Right hindlimb (tissue), 1 donor: ENCODE measurements around the gene MYO6.

Experiments used
- DNase-seq: peaks from one replicate; pipeline ENCODE4 v3.0.0-alpha.2; 2018

Gene MYO6

DNA sequence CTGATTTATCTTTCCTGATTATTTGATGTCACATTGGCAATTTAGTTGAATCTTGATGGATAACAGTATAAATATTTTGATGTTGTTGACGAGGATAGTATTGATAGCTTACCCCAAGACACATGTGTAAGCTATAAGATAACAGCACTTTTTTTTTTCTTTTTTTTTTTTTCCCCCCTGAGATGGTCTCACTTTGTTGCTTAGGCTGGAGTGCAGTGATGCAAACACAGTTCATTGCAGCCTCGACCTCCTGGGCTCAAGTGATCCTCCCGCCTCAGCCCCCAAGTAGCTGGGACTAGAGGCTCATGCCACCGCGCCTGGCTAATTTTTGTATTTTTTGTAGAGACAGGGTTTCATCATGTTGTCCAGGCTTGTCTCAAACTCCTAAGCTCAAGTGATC, 21.8 kb downstream of the MYO6 start:
- no peak for DNase-seq

DNA sequence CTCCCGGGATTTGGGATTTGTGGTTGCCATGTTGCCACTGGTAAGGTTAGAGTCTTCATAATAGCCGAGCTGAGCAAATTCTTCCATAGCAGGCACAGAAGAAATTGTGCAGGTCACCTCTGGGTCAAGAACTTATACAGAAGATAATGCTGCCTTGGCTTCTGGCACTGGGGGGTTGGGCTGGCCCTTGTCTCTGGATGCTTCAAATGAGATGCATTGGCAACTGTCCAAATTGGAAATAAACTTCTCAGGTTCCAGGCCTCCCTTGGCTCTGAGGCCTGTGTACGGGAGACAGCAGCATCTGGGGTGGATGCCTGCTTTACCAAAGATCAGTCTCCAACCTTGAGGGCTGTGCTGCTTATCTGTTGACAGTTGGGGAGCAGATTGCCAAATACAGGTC, 26.2 kb downstream of the MYO6 start:
- no peak for DNase-seq

DNA sequence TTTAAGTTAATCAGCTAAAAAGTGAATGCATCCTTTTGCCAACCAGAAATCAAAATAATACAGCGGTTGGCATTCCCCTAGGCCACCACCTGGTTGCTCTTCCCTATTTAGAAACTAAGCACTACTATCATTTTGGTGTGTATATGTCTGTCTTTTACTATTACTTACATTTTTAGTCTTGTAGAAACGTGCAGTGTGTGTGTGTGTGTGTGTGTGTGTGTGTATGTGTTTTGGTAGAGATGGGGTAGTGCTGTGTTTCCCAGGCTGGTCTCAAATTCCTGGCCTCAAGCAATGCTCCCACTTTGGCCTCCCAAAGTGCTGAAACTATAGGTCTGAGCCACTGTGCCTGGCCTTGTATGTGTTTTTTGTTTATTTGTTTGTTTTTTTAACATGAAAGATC, 27.4 kb downstream of the MYO6 start:
- DNase-seq: no peak

DNA sequence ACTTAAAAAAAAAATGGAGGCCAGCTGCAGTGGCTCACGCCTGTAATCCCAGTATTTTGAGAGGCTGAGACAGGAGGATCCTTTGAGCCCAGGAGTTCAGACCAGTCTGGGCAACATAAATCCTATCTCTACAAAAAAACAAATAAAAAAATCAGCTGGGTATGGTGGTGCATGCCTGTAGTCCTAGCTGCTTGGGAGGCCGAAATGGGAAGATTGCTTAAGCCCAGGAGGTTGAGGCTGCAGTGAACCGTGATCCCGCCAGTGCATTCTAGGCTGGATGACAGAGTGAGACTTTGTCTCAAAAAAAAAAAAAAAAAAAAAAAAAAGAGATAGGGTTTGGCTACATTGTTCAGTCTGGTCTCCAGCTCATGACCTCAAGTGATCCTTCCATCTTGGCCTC, 29.7 kb downstream of the MYO6 start:
- no peak for DNase-seq

DNA sequence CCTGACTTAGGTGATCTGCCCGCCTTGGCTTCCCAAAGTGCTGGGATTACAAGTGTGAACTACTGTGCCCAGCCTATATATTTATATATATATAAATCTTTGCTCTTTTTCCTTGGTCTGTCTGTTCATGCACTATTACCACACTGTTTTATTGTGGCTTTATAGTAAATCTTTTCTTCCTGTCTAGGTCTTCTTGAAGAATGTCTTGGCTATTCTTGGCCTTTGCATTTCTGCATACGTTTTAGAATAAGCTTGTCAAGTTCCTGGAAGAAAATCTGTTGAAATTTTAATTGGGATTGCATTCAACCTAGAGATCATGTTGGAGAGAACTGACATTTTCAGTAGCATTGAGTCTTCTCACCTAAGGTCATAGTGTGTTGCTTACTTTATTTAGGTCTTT, 37.1 kb downstream of the MYO6 start:
- no peak for DNase-seq

DNA sequence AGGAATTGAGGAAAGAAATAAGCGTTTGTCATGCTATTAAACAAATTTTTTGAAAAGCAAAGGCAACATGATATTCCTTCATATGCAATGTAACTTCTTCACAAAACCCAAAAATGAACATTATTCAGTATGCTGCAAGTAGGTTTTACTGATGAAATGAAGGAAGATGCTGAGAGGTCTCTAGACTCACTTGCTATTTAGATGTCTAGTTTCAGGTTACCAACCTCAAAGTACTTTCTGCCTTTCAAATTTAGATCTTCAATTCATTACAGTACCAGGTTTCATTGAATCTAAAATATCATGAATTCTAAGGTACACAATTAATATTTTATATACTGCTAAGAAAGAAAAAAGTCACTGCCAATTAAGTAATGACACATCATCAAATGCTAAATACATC, 39.9 kb downstream of the MYO6 start:
- DNase-seq: no peak

DNA sequence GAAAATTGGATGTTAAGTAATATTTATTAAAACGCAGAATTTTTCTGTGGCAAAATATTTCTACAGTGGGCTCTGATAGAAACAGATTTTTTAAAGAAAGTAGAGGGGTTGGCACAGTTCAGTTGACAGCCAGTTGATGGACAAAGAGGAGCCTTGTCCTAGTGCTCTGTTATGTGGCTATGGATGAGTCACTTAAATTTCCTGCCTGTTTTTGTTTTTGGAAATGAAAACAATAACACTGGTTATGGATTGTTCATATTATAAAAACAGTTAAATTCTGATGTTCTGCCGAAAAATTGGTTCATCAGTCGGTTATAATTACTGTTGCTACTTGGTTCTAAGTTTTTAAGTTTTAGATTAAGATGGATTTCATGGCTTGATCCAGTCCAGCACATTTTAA, 42.8 kb downstream of the MYO6 start:
- DNase-seq: no peak

DNA sequence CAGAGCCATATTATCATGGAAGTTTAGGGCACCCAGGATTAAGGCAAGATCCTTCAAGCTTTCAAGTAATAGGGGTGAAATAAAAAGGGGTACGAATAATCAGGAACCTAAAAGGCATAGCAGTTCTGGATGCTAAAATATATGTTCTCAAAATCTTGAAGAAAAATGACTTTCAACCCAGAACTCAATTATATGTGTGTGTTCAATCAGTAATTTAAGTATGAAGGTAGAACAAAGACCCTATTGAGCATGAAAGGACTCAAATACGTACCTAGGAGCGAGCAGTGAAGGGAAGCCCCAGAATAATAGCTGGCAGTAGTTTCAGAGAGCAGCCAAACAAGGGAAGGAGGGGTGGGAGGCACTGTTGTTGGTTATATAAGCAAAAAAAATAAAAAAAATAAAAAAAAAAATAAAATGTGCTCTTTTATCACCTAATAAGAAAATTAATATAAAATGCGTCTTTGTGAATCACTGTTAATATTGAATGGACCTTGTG, 45.4 kb downstream of the MYO6 start:
- DNase-seq: no peak

DNA sequence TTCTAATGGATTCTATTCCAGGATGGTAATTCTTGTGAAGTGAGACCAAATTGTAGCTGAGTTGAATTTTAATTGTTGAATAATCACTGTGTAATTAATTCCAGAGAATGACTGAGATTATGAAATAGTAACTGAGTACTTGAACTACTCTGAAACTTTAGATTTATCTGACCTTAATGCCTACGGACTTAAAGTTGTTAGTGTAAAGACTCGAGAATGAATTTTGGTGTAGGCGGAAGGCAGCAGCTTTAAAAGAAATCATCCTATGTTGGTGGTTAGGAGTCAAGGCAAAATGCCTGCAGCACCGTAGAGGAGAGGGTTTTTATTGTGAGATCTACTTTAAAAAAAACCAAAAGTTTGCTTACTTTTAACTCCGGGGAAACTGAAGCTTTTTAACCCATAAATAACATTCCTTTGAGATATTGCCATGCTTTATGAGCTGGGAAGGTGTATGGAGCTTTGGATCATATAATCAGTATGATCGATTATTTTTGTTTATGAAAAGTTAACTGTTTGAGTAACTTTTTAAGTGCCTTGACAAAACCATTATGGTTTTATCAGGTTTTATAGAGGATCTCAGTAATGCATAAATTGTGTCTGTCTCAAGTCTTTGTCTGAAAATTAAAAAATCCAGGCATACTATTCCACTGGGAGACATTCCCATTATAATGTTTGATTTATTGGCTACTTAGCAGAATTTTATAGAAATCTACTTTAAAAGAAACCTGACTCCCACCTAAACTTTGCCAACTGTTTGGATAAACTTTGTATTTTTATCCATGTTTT, 46.1 kb downstream of the MYO6 start:
- DNase-seq: no peak

DNA sequence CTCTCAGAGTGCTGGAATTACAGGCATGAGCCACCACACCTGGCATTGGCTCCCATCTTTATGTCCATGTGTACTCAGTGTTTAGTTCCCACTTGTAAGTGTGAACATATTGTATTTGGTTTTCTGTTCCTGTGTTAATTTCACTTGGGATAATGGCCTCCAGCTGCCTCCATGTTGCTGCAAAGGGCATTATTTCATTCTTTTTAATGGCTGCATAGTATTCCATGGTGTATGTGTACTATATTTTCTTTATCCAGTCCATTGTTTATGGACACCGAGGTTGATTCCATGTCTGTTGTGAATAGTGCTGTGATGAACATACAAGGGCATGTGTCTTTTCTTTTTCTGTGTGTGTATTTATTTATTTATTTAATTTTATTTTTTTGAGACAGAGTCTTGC, 47.7 kb downstream of the MYO6 start:
- no peak for DNase-seq

DNA sequence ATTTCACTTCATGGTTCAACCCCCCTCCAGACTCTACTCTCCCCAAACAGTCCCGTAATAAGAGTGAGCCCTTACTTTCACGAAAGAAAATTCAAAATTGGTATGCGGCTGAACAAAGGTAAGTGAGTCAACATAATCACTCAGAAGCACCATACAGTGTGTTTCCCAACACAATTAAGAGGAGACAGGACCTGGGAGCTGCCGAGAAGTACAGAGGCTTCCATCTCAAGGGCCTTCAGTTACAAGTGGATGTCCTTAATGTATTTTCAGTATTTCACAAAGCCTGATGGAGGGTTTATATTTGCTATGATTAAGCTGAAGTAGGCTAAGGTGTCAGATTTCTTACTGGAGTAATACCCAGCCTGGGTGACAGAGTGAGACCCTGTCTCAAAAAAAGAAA, 51.1 kb downstream of the MYO6 start:
- DNase-seq: no peak

DNA sequence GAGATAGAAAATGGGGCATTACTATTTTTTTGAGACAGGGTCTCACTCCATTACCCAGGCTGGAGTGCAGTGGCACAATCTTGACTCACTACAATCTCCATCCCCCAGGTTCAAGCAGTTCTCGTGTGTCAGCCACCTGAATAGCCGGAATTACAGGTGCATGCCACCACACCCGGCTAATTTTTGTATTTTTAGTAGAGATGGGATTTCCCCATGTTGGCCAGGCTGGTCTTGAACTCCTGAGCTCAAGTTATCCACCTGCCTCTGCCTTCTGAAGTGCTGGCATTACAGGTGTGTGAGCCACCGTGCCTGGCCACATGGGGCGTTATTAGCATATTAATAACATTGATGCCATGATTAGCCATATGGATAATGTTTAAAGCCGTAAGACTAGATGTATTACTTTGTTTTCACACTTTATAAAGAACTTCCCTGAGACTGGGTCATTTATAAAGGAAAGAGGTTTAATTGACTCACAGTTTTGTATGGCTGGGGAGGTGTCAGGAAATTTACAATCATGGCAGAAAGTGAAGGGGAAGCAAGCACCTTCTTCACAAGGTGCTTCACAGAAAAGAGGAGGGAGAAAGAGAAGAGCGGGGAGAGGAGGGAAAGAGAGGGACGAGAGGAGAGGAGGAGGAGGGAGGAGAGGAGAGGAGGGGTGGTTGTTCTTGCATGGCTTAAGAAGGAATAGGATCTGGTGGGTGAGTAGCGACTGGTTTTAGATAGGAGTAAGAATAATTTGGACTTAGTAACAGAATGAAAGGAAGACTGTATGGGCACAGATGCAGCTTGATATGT, 51.9 kb downstream of the MYO6 start:
- no peak for DNase-seq

DNA sequence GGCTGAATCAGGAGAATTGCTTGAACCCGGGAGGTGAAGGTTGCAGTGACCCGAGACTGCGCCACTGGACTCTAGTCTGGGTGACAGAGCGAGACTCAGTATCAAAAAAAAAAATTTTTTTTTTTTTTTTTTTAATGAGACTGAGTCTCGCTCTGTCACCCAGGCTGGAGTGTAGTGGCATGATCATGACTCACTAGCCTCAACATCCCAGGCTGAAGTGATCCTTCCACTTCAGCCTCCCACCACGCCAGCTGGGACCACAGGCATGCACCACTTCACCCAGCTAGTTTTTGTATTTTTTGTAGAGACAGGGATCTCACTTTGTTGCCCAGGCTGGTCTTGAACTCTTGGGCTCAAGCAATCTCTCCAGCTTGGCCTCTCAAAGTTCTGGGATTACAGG, 53.3 kb downstream of the MYO6 start:
- DNase-seq: no peak

DNA sequence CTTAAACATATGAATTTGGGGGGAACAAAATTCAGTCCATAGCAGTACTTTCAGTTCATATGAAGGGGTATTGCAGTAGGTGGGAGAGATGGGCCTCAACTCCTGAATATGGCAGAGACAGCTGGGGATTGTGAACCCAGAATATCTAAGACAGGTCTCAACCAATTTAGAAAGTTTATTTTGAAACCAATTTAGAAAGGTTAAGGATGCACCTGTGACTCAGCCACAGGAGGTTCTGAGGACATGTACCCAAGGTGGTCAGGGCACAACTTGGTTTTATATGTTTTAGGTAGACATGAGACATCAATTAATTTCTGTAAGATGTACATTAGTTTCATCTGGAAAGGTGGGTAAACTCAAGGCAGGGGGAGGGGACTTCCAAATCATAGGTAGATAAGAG, 59.5 kb downstream of the MYO6 start:
- DNase-seq: no peak

DNA sequence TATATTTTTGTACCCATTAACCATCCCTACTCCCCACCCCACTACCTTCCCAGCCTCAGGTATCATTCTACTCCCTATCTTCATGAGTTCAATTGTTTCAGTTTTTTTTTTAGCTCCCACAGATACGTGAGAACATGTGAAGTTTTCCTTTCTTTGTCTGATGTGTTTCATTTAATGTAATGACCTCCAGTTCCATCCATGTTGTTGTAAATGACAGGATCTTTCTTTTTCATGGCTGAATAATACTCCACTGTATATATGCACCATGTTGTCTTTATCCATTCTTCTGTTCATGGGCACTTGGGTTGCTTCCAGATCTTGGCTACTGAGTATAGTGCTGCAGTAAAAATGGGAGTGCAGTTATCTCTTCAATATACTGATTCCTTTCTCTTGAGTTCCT, 63.5 kb downstream of the MYO6 start:
- no peak for DNase-seq

DNA sequence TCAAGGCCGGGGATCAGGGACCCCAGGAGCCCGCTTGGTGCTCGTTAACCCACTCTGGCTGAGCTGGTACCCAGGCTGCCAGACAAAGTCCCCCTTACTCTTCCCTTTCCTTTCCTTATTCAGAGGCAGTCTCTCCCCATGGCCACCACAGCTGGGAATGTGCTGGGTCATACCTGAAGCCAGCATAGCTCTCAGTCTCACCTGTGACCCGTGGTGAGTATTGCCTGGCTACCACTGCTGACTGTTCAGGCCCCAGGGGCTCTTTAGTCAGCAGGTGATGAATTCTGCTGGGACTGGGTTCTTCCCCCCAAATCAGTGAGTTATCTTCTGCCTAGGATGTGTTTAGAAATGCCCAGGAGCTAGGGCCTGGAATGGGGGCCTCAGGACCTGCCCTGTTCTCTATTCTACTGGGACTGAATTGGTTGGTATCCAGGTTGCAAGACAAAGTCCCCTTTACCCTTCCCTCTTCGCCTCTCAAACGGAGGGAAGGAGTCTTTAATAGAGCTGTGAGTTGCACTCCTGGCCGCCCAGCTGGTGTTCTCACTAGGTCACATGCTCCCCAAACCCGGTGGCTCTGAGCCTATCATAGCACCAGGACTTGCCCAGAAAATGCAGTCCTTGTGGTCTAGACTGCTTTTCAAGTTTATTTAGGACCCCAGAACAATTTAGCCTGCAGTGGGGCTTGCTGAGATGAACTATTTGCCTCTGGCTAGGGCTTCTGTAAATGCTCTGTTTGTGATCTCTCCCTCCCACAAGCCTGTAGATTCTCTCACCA, 64.6 kb downstream of the MYO6 start:
- DNase-seq: no peak

DNA sequence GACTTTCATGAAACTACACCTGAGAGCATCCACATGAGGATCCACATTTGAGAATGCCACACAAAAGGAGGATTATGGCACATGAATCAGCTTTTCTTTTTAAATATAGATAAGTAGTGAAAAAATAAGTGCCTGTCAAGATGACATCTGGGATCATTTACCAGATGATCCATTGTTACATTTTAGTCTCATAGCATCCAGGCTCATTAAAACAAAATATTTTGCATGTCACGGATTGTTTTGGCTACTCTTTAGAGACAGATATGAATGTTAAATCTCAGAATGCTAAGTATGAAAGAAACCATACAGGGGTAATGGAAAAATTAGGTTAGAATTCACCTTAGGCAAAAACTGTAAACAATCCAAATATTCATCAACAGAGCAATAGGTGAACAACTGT, 66.7 kb downstream of the MYO6 start:
- DNase-seq: no peak

DNA sequence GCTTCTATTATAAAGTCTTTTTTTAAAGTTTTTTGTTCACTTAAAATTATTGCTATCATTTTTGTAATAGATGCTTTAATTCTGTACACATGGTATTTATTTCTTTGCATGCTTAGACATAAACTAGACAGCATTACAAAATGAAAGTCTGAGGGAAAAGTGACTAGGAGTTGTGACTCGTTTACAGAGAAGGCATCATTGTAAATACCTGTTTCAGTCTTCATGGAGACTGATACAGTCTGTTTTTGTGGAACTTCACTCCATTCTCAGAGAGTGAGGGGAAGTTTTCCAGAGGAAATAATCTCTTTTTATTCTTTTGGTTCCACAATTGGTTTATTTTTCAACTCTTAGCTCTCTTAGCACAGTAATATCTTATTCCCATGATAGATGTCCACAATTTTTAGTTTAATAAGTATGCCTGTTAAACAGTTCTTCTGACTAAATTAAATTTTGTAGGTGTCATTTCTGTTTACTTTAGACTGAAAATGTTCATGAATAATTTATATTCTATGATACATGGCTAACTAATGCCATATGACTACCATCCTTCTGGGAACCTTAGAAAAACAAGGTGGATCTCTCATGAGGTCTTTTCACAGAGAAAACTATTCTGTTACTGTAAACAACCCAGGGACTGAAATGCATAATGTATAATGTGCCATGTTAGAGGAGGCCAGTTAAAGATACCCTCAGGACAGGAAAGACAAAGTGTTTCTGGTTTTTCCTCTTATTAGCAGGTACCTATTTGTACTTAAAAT, 69.2 kb downstream of the MYO6 start:
- DNase-seq: no peak

DNA sequence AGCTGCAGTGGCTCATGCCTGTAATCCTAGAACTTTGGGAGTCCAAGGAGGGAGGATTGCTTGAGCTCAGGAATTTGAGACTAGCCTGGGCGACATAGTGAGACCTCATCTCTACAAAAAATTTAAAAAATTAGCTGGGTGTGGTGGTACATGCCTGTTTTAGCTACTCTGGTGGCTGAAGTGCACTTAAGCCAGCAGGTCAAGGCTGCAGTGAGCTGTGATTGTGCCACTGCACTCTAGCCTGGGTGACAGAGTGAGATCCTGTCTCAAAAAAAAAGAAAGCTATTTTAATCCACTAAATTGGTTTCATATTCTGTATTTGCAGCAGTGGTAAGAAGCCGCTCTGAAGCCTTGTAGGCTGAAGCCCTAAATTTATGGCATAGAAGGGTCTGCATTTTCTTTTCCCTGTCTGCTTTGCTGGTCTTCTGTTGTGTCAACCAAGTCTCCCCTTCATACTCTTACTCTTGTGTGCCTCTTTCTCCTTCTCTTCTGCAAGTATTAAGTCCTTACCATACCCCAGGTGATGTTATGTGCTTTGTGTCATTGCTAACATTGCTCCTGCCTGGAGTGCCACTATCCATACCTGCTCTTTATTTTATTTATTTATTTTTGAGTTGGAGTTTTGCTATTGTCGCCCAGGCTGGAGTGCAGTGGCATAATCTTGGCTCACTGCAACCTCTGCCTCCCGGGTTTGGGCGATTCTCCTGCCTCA, 70.9 kb downstream of the MYO6 start:
- no peak for DNase-seq

DNA sequence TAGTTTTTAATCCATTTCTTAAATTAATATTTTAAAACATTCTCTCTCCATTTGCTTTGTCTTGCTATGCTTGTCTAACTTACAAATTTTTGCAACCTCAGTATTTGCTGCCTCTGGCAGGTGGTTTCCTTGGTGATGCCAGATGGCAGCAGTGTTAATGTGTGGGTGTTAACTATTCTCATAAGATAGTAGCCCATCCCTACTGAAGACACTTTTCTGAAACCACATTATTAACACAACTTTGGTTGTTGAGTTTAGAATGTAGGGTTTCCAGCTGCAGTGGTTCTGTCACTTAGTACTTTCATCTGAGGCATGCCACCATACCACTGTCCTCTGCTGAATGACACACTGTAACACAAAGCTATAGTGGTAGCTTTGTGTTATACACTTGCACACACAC, 75.1 kb downstream of the MYO6 start:
- DNase-seq: no peak

DNA sequence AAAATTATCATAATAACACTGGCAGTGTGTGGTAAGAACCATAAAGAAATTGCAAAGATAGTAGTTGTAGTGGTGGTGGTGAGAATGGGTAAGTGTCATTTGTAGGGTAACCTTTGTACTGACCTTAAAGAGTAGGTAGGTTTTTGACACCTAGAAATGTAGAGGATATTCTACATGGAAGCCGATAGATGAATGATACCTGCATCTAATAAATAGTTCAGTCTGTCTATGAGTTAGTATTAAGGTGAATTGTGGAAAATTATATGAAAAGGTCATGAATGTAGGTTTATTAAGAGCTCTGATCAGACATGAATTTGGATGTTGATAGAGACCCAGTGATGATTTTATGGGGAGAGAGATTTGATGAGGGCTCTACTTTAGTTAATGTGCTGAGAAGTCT, 78.1 kb downstream of the MYO6 start:
- no peak for DNase-seq
